OCI-LY7 (cell line): ENCODE data around the gene CHST11.

Experiments used
- CTCF ChIP-seq: fragments of 200-600 bp; sonication (generic); conservative IDR thresholded peaks from 2 replicates; pipeline ENCODE4 v1.5.1; 2014; ENCODE audit warnings: mild to moderate bottlenecking, antibody characterized with exemption, low read length, moderate library complexity, mixed read lengths
- EZH2phosphoT487 ChIP-seq: fragments of 200-600 bp; sonication (generic); IDR thresholded peaks from 2 replicates; pipeline ENCODE4 v1.6.1; 2018; ENCODE audit warnings: low read depth, borderline replicate concordance, mild to moderate bottlenecking, mixed run types, antibody characterized with exemption, low read length, moderate library complexity, mixed read lengths

GRCh38 chr12:104627231-104627989, 170.7 kb downstream of the CHST11 start:
- no peak for TF ChIP-seq CTCF
- no peak for TF ChIP-seq EZH2phosphoT487
